ENCODE measurements around the gene PRSS53.
A peak's percentile ranks its signal among the peaks of the same experiment; 100 is the strongest.

PRSS53 gene

DNA sequence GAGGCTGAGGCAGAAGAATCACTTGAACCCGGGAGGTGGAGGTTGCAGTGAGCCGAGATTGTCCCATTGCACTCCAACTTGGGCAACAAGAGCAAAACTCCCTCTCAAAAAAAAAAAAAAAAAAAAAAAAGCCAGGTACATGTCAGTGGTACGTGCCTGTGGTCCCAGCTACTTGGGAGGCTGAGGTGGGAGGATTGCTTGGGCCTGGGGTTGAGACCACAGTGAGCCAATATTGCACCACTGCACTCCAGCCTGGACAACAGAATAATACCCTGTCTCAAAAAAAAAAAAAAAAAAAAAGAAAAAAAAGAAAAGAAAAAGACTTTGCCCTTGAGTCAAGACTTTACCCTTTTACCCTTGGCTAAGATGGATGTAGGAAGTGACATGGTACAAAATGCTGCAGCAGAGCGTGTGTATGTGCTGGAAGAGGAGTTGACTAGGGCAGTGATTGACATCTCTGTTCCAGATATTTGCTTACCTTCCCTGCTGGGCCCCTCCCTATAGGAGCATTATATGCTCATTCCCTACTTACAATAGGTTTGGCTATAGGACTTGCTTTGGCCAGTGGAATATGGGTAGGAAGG, 44.8 kb downstream of the PRSS53 start:
- no peak for DNase-seq
- no CpG with 5 or more reads among the region's 4 CpGs for WGBS (ENCODE audit: insufficient coverage)
- POLR2A ChIA-PET = no interaction called here
- Histone ChIP-seq H3K27ac (ENCODE audit: insufficient read depth in 1 of 2, low read depth in 1 of 2, low read length in 2 of 2, poor library complexity in 1 of 2, severe bottlenecking in 2 of 2) (no peak overlapping the region), H3K27me3 (replicated peaks in 2 of 5; ENCODE audit: control insufficient read depth in 4 of 5, insufficient read depth in 5 of 5, low read length in 4 of 5) (no peaks in the 10 kb centered on the region), H3K4me1 (ENCODE audit: control extremely low read depth in 1 of 4, control insufficient read depth in 4 of 4, insufficient read depth in 4 of 4, low read length in 3 of 4) (peaks cover 0 to 6% (median 5%) of the 10 kb centered on the region in 4 experiments), H3K9me3 (ENCODE audit: control extremely low read depth in 1 of 5, control insufficient read depth in 4 of 5, insufficient read depth in 2 of 5, low read depth in 1 of 5, low read length in 4 of 5) (no peaks in the 10 kb centered on the region), H3K36me3 (ENCODE audit: control insufficient read depth in 4 of 4, insufficient read depth in 4 of 4, low read length in 3 of 4) (peaks cover 12 to 39% (median 22%) of the 10 kb centered on the region in 4 experiments), H3K4me3 (ENCODE audit: control insufficient read depth in 1 of 7, extremely low read depth in 1 of 7, insufficient read depth in 4 of 7, low read depth in 2 of 7, low read length in 6 of 7) (no peak overlapping the region)
- CTCF ChIA-PET = interaction anchor here (1.6 kb wide), 1 partner anchor 59 kb away, joined by 4 read pairs; the partner anchor contains the start of gene HSD3B7

DNA sequence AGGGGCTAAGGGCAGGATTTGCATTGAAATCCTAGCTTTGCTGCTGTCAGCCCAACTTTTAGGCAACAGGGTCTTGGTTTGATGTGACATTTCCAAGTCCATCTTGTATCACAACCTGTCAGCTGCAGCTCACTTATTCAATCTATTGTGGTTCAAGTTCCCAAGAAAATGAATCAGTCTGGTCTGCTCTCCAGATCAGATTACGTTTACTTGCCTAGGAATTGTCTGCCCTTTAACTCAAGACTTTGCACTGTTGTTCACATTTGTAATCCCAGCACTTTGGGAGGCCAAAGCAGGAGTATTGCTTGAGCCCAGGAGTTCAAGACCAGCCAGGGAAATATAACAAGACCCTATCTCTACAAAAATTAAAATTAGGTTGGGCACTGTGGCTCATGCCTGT, 45.4 kb downstream of the PRSS53 start:
- ChIA-PET CTCF (interaction anchor here (1.6 kb wide), 1 partner anchor 58 kb away, joined by 4 read pairs; the partner anchor contains the start of gene HSD3B7), POLR2A (no interaction called here)
- Histone ChIP-seq H3K9me3 (ENCODE audit: control extremely low read depth in 1 of 5, control insufficient read depth in 4 of 5, insufficient read depth in 2 of 5, low read depth in 1 of 5, low read length in 4 of 5) (no peaks in the 10 kb centered on the region), H3K36me3 (ENCODE audit: control insufficient read depth in 4 of 4, insufficient read depth in 4 of 4, low read length in 3 of 4) (peaks cover 17 to 46% (median 26%) of the 10 kb centered on the region in 4 experiments), H3K27me3 (replicated peaks in 2 of 5; ENCODE audit: control insufficient read depth in 4 of 5, insufficient read depth in 5 of 5, low read length in 4 of 5) (no peaks in the 10 kb centered on the region), H3K27ac (ENCODE audit: insufficient read depth in 1 of 2, low read depth in 1 of 2, low read length in 2 of 2, poor library complexity in 1 of 2, severe bottlenecking in 2 of 2) (no peak overlapping the region), H3K4me3 (ENCODE audit: control insufficient read depth in 1 of 7, extremely low read depth in 1 of 7, insufficient read depth in 4 of 7, low read depth in 2 of 7, low read length in 6 of 7) (no peak overlapping the region), H3K4me1 (ENCODE audit: control extremely low read depth in 1 of 4, control insufficient read depth in 4 of 4, insufficient read depth in 4 of 4, low read length in 3 of 4) (peaks cover 0 to 2% (median 1%) of the 10 kb centered on the region in 4 experiments)
- 100% methylated on average over 1 of the region's 1 CpG for WGBS (ENCODE audit: insufficient coverage)
- DNase-seq = no peak

DNA sequence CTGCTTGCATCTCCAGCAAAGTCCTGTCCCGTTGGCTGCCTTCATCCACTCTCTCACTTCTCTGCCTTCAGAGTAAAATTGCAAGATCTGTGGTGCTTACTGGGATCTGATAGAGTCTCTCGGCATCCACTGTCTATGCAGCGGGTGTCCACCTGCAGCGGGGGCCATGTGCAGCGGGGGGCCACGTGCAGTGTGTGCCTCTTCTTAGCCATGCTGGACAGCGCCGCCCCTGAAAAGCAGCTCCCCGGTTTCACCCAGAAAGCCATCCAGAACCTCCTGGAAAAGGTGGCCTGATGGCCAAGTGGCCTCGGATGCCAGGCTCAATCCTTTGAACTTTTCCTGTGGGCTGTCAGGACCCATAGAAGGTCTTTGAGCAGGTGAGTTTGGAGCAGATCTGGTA, 45.9 kb downstream of the PRSS53 start:
- ChIA-PET POLR2A (no interaction called here), CTCF (interaction anchor here (0.8 to 1.6 kb wide), 4 partner anchors 15 to 58 kb away, joined by 3 to 4 read pairs (median 4); partner anchors contain the start of gene HSD3B7)
- H3K4me1 ChIP-seq (ENCODE audit: control extremely low read depth in 1 of 4, control insufficient read depth in 4 of 4, insufficient read depth in 4 of 4, low read length in 3 of 4) = no peaks in the 10 kb centered on the region
- H3K4me3 ChIP-seq (ENCODE audit: control insufficient read depth in 1 of 7, extremely low read depth in 1 of 7, insufficient read depth in 4 of 7, low read depth in 2 of 7, low read length in 6 of 7) = no peak overlapping the region
- no peak overlapping the region for H3K27ac ChIP-seq (ENCODE audit: insufficient read depth in 1 of 2, low read depth in 1 of 2, low read length in 2 of 2, poor library complexity in 1 of 2, severe bottlenecking in 2 of 2)
- no peaks in the 10 kb centered on the region for H3K9me3 ChIP-seq (ENCODE audit: control extremely low read depth in 1 of 5, control insufficient read depth in 4 of 5, insufficient read depth in 2 of 5, low read depth in 1 of 5, low read length in 4 of 5)
- H3K36me3 ChIP-seq (ENCODE audit: control insufficient read depth in 4 of 4, insufficient read depth in 4 of 4, low read length in 3 of 4) = peaks cover 17 to 50% (median 31%) of the 10 kb centered on the region in 4 experiments
- 97% methylated on average over 10 of the region's 10 CpGs for WGBS (ENCODE audit: insufficient coverage)
- H3K27me3 ChIP-seq (replicated peaks in 2 of 5; ENCODE audit: control insufficient read depth in 4 of 5, insufficient read depth in 5 of 5, low read length in 4 of 5) = no peaks in the 10 kb centered on the region
- no peak for DNase-seq

DNA sequence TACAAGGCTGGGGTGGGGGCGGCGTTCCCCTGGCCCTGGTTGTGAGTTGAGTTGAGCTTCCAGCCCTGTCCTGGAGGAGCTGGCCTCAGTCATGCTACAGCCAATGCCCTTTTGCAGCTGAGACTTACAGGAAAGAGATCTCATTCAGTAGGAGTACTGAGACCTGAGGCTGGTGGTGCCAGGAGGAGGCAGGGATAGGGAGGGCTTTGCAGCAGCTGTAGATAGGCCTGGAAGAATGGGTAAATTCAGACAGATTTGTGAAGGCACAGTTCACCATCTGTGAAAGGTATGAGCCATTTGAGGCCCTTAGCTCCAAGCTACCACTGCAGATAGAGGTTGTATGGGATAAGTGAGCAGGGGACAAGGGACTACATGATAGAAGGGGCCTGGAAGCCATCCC, 49.8 kb downstream of the PRSS53 start:
- Histone ChIP-seq H3K27me3 (replicated peaks in 2 of 5; ENCODE audit: control insufficient read depth in 4 of 5, insufficient read depth in 5 of 5, low read length in 4 of 5) (no peaks in the 10 kb centered on the region), H3K27ac (ENCODE audit: insufficient read depth in 1 of 2, low read depth in 1 of 2, low read length in 2 of 2, poor library complexity in 1 of 2, severe bottlenecking in 2 of 2) (no peak overlapping the region), H3K4me1 (ENCODE audit: control extremely low read depth in 1 of 4, control insufficient read depth in 4 of 4, insufficient read depth in 4 of 4, low read length in 3 of 4) (peaks cover 0 to 11% (median 6%) of the 10 kb centered on the region in 4 experiments), H3K36me3 (ENCODE audit: control insufficient read depth in 4 of 4, insufficient read depth in 4 of 4, low read length in 3 of 4) (peaks cover 22 to 75% (median 42%) of the 10 kb centered on the region in 4 experiments), H3K4me3 (ENCODE audit: control insufficient read depth in 1 of 7, extremely low read depth in 1 of 7, insufficient read depth in 4 of 7, low read depth in 2 of 7, low read length in 6 of 7) (no peak overlapping the region), H3K9me3 (ENCODE audit: control extremely low read depth in 1 of 5, control insufficient read depth in 4 of 5, insufficient read depth in 2 of 5, low read depth in 1 of 5, low read length in 4 of 5) (no peaks in the 10 kb centered on the region)
- WGBS (ENCODE audit: insufficient coverage) = 100% methylated on average over 2 of the region's 2 CpGs
- ChIA-PET CTCF (interaction anchor here (1.4 to 1.9 kb wide), 2 partner anchors 12 to 26 kb away, joined by 3 to 7 read pairs; no protein-coding TSS in a partner anchor), POLR2A (interaction anchor here (1.6 kb wide), 1 partner anchor 35 kb away, joined by 3 read pairs; the partner anchor contains the start of genes ZNF646 and ZNF668)
- DNase-seq = no peak

DNA sequence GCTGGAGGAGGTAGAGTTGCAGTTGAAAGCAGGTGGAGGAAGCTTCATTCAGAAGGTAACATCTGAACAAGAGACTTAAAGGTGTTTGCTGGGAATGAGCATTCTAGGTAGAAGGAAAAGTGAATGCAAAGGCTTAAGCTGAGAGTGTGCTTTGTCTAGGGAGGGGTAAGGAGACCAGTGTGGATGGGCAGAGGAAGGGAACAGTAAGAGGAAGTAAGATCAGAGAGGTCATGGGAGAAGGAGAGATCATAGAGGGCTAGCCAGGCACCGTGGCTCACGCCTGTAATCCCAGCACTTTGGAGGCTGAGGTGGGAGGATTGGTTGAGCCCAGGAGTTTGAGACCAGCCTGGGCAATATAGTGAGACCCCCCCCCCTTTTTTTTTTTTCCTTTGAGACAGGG, 52.1 kb downstream of the PRSS53 start:
- peaks cover 18 to 55% (median 31%) of the 10 kb centered on the region in 4 experiments for H3K36me3 ChIP-seq (ENCODE audit: control insufficient read depth in 4 of 4, insufficient read depth in 4 of 4, low read length in 3 of 4)
- WGBS (ENCODE audit: insufficient coverage) = 100% methylated on average over 1 of the region's 2 CpGs
- CTCF ChIA-PET = interaction anchor here (0.5 to 2.7 kb wide), 2 partner anchors 52 to 415 kb away, joined by 3 to 11 read pairs; partner anchors contain the start of gene HSD3B7

DNA sequence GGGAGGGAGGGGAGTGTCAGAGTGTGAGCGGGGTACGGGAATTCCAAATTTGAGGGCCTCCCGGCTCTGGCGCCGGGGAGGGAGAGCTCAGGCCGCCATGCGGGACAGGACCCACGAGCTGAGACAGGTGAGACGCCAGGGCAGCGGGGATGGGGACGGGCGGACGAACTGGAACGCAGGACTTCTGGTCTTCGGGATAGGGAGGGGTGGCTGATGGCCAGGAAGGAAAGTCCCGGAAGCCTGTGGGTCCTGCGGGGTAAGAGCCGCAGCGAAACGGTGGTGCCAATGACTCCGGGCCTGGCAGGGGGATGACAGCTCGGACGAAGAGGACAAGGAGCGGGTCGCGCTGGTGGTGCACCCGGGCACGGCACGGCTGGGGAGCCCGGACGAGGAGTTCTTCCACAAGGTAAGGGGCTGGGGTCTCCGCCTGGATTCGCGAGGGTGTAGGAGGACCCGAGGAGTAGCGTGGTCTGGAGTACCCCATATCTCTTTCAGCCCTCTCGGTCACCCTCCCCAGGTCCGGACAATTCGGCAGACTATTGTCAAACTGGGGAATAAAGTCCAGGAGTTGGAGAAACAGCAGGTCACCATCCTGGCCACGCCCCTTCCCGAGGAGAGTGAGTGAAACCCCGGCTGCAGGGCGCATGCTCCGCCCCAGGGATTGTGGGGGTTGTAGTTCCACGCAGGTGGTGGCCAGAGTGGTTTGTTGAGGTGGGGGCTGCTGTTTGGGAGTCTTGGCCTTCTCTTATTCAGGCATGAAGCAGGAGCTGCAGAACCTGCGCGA, 54.8 kb downstream of the PRSS53 start:
- peaks cover 5 to 35% (median 21%) of the 10 kb centered on the region in 4 experiments for H3K36me3 ChIP-seq (ENCODE audit: control insufficient read depth in 4 of 4, insufficient read depth in 4 of 4, low read length in 3 of 4)
- H3K27ac ChIP-seq (ENCODE audit: insufficient read depth in 1 of 2, low read depth in 1 of 2, low read length in 2 of 2, poor library complexity in 1 of 2, severe bottlenecking in 2 of 2) = peak overlapping the region; percentile 96 to 97
- DNase-seq = peak; percentile 83 to 87 (median 85)
- no peaks in the 10 kb centered on the region for H3K9me3 ChIP-seq (ENCODE audit: control extremely low read depth in 1 of 5, control insufficient read depth in 4 of 5, insufficient read depth in 2 of 5, low read depth in 1 of 5, low read length in 4 of 5)
- 2% methylated on average over 28 of the region's 47 CpGs for WGBS (ENCODE audit: insufficient coverage)
- H3K27me3 ChIP-seq (replicated peaks in 2 of 5; ENCODE audit: control insufficient read depth in 4 of 5, insufficient read depth in 5 of 5, low read length in 4 of 5) = no peaks in the 10 kb centered on the region
- ChIA-PET POLR2A (interaction anchor here (0.6 to 1.8 kb wide), 4 partner anchors 31 to 51 kb away, joined by 3 to 12 read pairs (median 3); partner anchors contain the start of genes ZNF646 and ZNF668), CTCF (interaction anchor here (1.0 kb wide), 2 partner anchors 40 to 49 kb away, joined by 3 read pairs; partner anchors contain the start of genes HSD3B7, ZNF646 and ZNF668)
- H3K4me3 ChIP-seq (ENCODE audit: control insufficient read depth in 1 of 7, extremely low read depth in 1 of 7, insufficient read depth in 4 of 7, low read depth in 2 of 7, low read length in 6 of 7) = peak overlapping the region; percentile 79 to 100 (median 94)
- H3K4me1 ChIP-seq (ENCODE audit: control extremely low read depth in 1 of 4, control insufficient read depth in 4 of 4, insufficient read depth in 4 of 4, low read length in 3 of 4) = peaks cover 3 to 26% (median 21%) of the 10 kb centered on the region in 4 experiments

More for the DNA sequence above, 52.1 kb downstream of the PRSS53 start:
- POLR2A ChIA-PET = interaction anchor here (0.7 kb wide), 1 partner anchor 33 kb away, joined by 3 read pairs; no protein-coding TSS in a partner anchor
- no peak for DNase-seq
- H3K9me3 ChIP-seq (ENCODE audit: control extremely low read depth in 1 of 5, control insufficient read depth in 4 of 5, insufficient read depth in 2 of 5, low read depth in 1 of 5, low read length in 4 of 5) = no peaks in the 10 kb centered on the region
- no peak overlapping the region for H3K27ac ChIP-seq (ENCODE audit: insufficient read depth in 1 of 2, low read depth in 1 of 2, low read length in 2 of 2, poor library complexity in 1 of 2, severe bottlenecking in 2 of 2)
- no peak overlapping the region for H3K4me3 ChIP-seq (ENCODE audit: control insufficient read depth in 1 of 7, extremely low read depth in 1 of 7, insufficient read depth in 4 of 7, low read depth in 2 of 7, low read length in 6 of 7)
- no peaks in the 10 kb centered on the region for H3K27me3 ChIP-seq (replicated peaks in 2 of 5; ENCODE audit: control insufficient read depth in 4 of 5, insufficient read depth in 5 of 5, low read length in 4 of 5)
- peaks cover 3 to 26% (median 20%) of the 10 kb centered on the region in 4 experiments for H3K4me1 ChIP-seq (ENCODE audit: control extremely low read depth in 1 of 4, control insufficient read depth in 4 of 4, insufficient read depth in 4 of 4, low read length in 3 of 4)

Data from common myeloid progenitor, CD34-positive (primary cell).